ENCODE data around the gene DCLK3.

DNA sequence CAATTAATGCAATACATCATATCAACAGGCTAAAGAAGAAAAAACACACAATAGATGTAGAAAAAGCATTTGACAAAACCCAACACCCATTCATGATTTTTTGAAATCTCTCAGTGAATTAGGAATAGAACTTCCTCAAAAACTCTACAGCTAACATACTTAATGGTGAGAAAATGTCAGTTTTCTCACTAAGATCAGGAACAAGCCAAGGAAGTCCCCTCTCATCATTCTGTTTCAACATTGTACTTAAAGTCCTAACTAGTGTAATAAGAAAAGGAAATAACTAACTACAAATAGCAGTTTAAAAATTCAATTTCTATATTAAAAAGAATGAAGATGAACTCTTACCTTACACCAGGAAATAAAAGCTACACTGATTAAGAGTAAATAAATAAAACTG, 77.8 kb downstream of the DCLK3 start:
- TF ChIP-seq TAF1 (IDR thresholded peaks at IDR 0.05; ENCODE audit: low read depth, low read length): no peak
- TF ChIP-seq POLR2A (IDR thresholded peaks at IDR 0.05; ENCODE audit: low read depth, low read length): no peak
- TF ChIP-seq POLR2AphosphoS5 (IDR thresholded peaks at IDR 0.05; ENCODE audit: low read depth, low read length): no peak
- TF ChIP-seq SPI1 (IDR thresholded peaks at IDR 0.05; ENCODE audit: low read depth, low read length): no peak

Measured in GM12891 (cell line).